HUES6 (cell line): Measurements from ENCODE around the gene DYRK2.

ENCODE experiments used
- H3K27ac ChIP-seq: 2 replicates; pipeline ENCODE4 v1.7.0; 2013; ENCODE audit warnings: low read depth, mild to moderate bottlenecking, low read length, inconsistent platforms
- H3K27me3 ChIP-seq: 2 replicates; pipeline ENCODE4 v1.6.1; 2013; ENCODE audit warnings: low read length; ENCODE audit not compliant: control insufficient read depth, insufficient read depth
- H3K36me3 ChIP-seq: 2 replicates; pipeline ENCODE4 v1.6.1; 2013; ENCODE audit warnings: low read length; ENCODE audit not compliant: control insufficient read depth, insufficient read depth
- H3K4me1 ChIP-seq: 2 replicates; pipeline ENCODE4 v1.6.1; 2013; ENCODE audit warnings: low read length; ENCODE audit not compliant: control insufficient read depth, insufficient read depth
- H3K4me3 ChIP-seq: 2 replicates; pipeline ENCODE4 v1.5.1; 2013; ENCODE audit warnings: low read depth, low read length
- H3K9ac ChIP-seq: one replicate; pipeline ENCODE4 v1.6.1; 2013; ENCODE audit warnings: mild to moderate bottlenecking, low read length
- H3K9me3 ChIP-seq: 2 replicates; pipeline ENCODE4 v1.6.1; 2013; ENCODE audit warnings: low read depth, low read length; ENCODE audit not compliant: control insufficient read depth, insufficient read depth

The DYRK2 gene

DNA sequence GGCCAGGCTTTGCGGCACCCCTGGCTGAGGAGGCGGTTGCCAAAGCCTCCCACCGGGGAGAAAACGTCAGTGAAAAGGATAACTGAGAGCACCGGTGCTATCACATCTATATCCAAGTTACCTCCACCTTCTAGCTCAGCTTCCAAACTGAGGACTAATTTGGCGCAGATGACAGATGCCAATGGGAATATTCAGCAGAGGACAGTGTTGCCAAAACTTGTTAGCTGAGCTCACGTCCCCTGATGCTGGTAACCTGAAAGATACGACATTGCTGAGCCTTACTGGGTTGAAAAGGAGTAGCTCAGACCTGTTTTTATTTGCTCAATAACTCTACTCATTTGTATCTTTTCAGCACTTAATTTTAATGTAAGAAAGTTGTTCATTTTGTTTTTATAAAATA lies 9.9 kb downstream of the DYRK2 start:
- no peaks in the 10 kb centered on the region for H3K27me3 ChIP-seq
- H3K9me3 ChIP-seq: no peaks in the 10 kb centered on the region
- H3K4me1 ChIP-seq: peaks cover 5% of the 10 kb centered on the region
- no peak overlapping the region for H3K9ac ChIP-seq
- H3K4me3 ChIP-seq: no peak overlapping the region
- H3K27ac ChIP-seq: no peak overlapping the region
- peaks cover 63% of the 10 kb centered on the region for H3K36me3 ChIP-seq

- Histone ChIP-seq H3K4me3 (no peak overlapping the region), H3K27ac (no peak overlapping the region), H3K9ac (no peak overlapping the region), H3K4me1 (peaks cover 5% of the 10 kb centered on the region), H3K36me3 (peaks cover 55% of the 10 kb centered on the region), H3K27me3 (no peaks in the 10 kb centered on the region), H3K9me3 (no peaks in the 10 kb centered on the region)
These were observed 10.7 kb downstream of the DYRK2 start for GRCh38 chr12:67659292-67659691.

DNA sequence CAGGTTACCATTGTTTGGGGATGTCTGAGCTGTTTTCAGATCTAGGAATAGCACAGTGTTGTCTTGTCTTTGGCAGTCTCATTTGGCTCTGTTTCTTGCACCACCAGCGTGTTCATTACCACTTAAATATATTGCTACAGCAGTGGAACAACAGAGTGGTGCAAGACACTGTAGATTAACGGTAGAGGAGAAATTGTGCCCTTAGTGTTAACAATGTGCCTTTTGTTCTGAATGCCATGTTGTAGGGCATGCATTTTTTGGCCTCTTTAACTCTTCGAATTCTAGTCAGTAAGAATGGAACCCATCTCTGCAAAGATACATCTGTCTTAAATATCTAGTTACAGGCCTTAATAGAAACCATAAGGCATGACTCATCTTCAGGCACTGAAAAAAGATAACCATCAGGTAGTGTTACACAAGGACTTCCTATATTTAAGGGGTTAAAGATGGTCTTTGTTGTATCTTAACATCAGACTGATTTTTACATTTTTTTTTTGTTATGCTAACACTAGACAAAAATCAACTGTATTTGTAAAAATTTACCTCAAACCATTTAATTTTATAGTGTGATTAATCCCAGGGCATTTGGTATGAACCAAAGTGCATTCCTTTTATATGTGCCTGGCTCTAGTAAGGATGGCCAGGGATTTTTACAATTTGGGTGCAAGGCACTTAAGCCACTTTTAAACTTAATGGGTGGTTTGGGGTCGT lies 12.9 kb downstream of the DYRK2 start:
- Histone ChIP-seq H3K27ac (no peak overlapping the region), H3K9ac (no peak overlapping the region), H3K9me3 (no peaks in the 10 kb centered on the region), H3K36me3 (peaks cover 44% of the 10 kb centered on the region), H3K27me3 (no peaks in the 10 kb centered on the region), H3K4me3 (no peak overlapping the region), H3K4me1 (peaks cover 11% of the 10 kb centered on the region)

DNA sequence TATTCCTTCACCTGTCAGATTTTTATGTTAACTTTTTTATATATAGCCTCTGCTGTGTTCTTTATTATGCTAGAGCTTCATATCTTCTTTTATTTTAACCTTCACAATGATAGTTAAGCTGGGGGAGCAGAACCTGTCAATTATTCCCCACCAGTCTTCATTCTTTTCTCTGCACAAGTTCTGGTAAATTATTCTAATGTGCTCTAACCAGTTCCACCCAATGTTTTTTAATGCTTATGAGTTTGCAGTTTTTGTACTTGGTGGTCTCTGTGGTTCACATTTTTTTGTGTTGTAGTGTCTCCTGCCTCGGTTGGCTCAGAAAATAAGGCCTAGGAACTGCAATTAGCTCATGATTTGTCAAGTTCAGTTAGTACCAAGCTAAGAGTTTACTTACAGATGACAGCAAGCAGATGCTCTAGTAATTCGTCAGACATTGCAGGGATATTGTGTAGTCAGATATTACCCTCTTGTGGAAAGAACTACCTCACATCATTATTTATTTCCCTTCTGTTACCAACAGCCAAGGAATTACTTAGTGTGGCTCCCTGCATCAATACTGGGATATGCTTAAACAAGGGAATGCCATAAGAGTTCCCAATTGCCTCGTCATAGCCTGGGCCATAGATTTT lies 14.5 kb downstream of the DYRK2 start:
- H3K4me3 ChIP-seq: no peak overlapping the region
- no peak overlapping the region for H3K27ac ChIP-seq
- H3K9ac ChIP-seq: no peak overlapping the region
- no peaks in the 10 kb centered on the region for H3K27me3 ChIP-seq
- peaks cover 28% of the 10 kb centered on the region for H3K36me3 ChIP-seq
- H3K4me1 ChIP-seq: peaks cover 11% of the 10 kb centered on the region
- H3K9me3 ChIP-seq: no peaks in the 10 kb centered on the region

- H3K9ac ChIP-seq: no peak overlapping the region
- peaks cover 17% of the 10 kb centered on the region for H3K36me3 ChIP-seq
- peaks cover 11% of the 10 kb centered on the region for H3K4me1 ChIP-seq
- H3K27ac ChIP-seq: no peak overlapping the region
- H3K4me3 ChIP-seq: no peak overlapping the region
- no peaks in the 10 kb centered on the region for H3K27me3 ChIP-seq
- H3K9me3 ChIP-seq: no peaks in the 10 kb centered on the region
These were observed 15.6 kb downstream of the DYRK2 start for GRCh38 chr12:67664171-67664570.

DNA sequence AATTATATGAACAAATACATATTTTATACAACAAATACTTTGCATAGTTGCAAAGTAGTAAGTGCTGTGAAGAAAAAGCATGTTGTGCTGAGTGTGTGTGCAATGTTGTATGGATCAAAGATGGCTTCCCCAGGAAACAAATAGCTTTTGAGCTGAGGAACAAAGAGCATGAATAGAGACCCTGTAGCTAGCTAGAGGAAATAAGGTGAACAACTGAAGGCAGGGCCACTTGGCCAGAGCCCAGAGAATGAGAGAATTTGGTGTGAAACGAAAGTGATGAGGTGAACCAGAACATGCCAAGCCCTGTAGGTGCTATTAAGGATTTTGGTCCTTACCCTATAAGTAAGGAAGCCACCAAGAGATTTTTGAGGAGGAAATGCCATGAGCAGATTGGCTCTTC lies 17.1 kb downstream of the DYRK2 start:
- Histone ChIP-seq H3K4me1 (peaks cover 11% of the 10 kb centered on the region), H3K9me3 (no peaks in the 10 kb centered on the region), H3K27ac (no peak overlapping the region), H3K9ac (no peak overlapping the region), H3K36me3 (0 out of 2 replicates have a peak, but pooled peaks cover 7% of the 10 kb centered on the region), H3K27me3 (no peaks in the 10 kb centered on the region), H3K4me3 (no peak overlapping the region)

- no peak overlapping the region for H3K9ac ChIP-seq
- H3K27ac ChIP-seq: no peak overlapping the region
- no peak overlapping the region for H3K4me3 ChIP-seq
- 0 out of 2 replicates have a peak, but pooled peaks cover 3% of the 10 kb centered on the region for H3K36me3 ChIP-seq
- no peaks in the 10 kb centered on the region; the same call in 1 of the 2 replicates for H3K9me3 ChIP-seq
- peaks cover 6% of the 10 kb centered on the region; the same call in 1 of the 2 replicates for H3K4me1 ChIP-seq
- no peaks in the 10 kb centered on the region for H3K27me3 ChIP-seq
These were observed 18.1 kb downstream of the DYRK2 start for GRCh38 chr12:67666605-67667004.

- Histone ChIP-seq H3K36me3 (0 out of 2 replicates have a peak, but pooled peaks cover 3% of the 10 kb centered on the region), H3K27ac (no peak overlapping the region), H3K9me3 (peaks cover 7% of the 10 kb centered on the region), H3K27me3 (no peaks in the 10 kb centered on the region), H3K9ac (no peak overlapping the region), H3K4me3 (no peak overlapping the region), H3K4me1 (peaks cover 6% of the 10 kb centered on the region; the same call in 1 of the 2 replicates)
These were observed 18.9 kb downstream of the DYRK2 start for GRCh38 chr12:67667276-67668073.

- peaks cover 6% of the 10 kb centered on the region; the same call in 1 of the 2 replicates for H3K4me1 ChIP-seq
- H3K27me3 ChIP-seq: no peaks in the 10 kb centered on the region
- peaks cover 22% of the 10 kb centered on the region for H3K9me3 ChIP-seq
- no peak overlapping the region for H3K9ac ChIP-seq
- H3K36me3 ChIP-seq: 0 out of 2 replicates have a peak, but pooled peaks cover 3% of the 10 kb centered on the region
- H3K27ac ChIP-seq: no peak overlapping the region
- H3K4me3 ChIP-seq: no peak overlapping the region
These were observed 20.8 kb downstream of the DYRK2 start for GRCh38 chr12:67669217-67669933.

DNA sequence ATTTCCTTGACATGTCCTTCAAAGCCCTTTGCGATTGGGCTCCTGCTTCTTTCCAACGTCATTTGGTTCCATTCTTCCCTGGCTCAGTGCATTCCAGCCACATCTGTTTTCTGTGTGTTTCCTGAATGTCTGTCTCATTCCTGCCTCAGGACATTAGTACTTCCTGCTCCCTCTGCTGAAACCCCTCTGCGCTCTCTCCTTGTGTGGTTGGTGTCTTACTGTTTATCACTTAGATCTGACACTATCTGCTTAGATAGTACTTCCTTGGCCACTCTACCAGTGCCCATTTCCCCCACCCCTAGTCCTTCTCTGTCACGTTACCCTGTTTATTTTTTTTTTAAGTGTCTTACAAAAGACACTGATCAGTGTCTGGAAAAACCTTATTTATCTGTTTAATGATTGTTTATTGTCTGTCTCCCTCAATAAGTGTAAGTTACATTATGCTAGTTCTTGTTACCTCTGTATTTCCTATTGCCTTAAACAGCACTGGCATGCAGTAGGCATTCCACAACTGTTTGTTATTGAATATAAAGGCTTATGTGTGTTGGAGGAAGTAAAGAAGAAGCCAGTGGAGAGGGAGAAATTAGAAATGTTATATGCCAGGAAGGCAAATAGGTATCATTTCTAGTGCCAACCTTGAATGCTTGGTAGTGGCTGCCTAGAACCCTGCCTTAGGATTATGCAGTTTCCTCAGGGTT lies 21.5 kb downstream of the DYRK2 start:
- Histone ChIP-seq H3K27ac (no peak overlapping the region), H3K9me3 (peaks cover 28% of the 10 kb centered on the region), H3K9ac (no peak overlapping the region), H3K4me1 (peaks cover 6% of the 10 kb centered on the region; the same call in 1 of the 2 replicates), H3K27me3 (no peaks in the 10 kb centered on the region), H3K36me3 (0 out of 2 replicates have a peak, but pooled peaks cover 3% of the 10 kb centered on the region), H3K4me3 (no peak overlapping the region)
